Measurements from ENCODE around the gene BFSP2.
"Not testable (repeated sequence)": the region's sequence is repeated elsewhere in the genome, so short reads cannot be mapped to it uniquely, and the experiment has no call there.

Gene BFSP2

DNA sequence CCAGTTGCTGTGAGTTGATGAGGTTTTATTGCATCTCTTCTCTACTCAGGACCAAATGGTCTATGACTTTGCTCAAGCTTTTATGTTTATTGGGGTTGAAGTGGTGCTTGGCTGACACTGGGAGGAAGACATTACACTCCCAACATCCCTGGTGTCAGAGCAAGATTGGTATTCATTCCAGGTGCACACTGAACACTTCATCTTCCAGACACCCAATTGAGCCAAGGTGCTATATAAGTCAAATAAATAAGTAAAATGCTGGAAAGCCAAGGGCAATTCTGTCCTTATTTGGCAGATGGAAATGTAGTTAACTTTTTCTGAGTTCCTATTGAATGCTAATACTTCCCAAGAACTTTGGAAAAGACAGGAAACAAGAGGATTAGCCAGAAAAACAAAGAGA is 120.4 kb downstream of the BFSP2 start:
- no peak for DNase-seq (ENCODE audit: low read depth in 2 of 2)

DNA sequence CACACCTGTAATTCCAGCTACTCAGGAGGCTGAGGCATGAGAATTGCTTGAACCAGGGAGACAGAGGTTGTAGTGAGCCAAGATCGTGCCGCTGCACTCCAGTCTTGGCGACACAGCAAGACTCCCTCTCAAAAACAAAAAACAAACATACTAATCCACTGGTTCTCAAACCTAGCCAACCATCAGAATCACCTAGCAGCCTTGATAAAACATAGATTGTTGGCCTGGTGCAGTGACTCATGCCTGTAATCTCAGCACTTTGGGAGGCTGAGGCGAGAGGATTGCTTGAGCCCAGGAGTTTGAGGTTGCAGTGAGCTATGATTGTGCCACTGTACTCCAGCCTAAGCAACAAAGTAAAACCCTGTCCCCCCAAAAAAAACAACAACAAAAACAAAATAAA is 121.1 kb downstream of the BFSP2 start:
- DNase-seq (ENCODE audit: low read depth in 2 of 2), result not testable (repeated sequence)

DNA sequence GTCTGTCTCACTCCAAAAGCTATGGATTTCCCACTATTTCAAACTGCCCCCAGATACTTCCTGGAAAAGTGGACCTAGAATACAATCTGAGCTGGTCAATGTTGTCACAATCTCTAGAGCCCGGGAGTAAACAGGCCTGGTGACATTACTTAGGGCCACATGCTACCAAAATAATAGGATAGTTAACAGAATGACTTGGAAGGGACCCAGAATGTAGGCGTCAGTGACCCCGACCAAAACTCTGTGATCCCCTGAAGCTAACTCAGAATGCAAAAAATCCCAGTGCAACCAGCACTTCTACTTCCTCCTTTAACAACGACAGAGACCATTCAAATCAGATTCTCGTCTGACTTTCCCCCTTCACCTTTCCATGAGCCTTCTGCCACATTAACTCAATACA is 122.1 kb downstream of the BFSP2 start:
- no peak for DNase-seq (ENCODE audit: low read depth in 2 of 2)

DNA sequence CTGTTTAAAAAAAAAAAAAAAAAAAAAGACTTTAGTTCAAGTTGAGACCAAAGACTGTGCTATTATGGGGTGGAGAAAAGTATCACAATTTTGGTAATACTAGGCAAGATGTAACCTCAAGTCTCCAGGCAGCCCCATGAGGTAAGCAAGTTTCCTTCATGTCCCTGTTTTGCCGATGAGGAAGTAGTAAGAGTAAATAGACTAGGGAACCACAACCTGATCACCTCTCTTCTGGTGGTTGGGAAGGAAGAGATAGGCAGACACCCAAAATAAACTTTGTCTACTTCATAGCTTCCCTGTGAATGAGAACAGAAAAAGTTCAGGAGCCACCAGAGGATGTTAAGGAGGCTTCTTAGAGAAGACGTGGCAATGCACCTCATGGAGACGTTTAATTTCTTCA is 123.9 kb downstream of the BFSP2 start:
- not testable (repeated sequence) for DNase-seq (ENCODE audit: low read depth in 2 of 2)

Data from activated CD8-positive, alpha-beta memory T cell treated with anti-CD3 and anti-CD28 coated beads for 4 hours (primary cell).